Stimulated activated CD4-positive, alpha-beta T cell treated with anti-CD3 and anti-CD28 coated beads, Interleukin-12 subunit alpha, Interleukin-12 subunit beta, amount 100 ng/mL, for 48 hours (primary cell): ENCODE measurements around the gene ZFAND2A.
"Not testable (repeated sequence)": the region's sequence is repeated elsewhere in the genome, so short reads cannot be mapped to it uniquely, and the experiment has no call there.

Source experiments
- DNase-seq, 3 donors: peaks; one replicate each; pipeline ENCODE4 v3.0.0-alpha.2; 2020; ENCODE audit warnings: low read depth in 2 of 3, low spot score in 1 of 3

The ZFAND2A gene, protein sequence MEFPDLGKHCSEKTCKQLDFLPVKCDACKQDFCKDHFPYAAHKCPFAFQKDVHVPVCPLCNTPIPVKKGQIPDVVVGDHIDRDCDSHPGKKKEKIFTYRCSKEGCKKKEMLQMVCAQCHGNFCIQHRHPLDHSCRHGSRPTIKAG

DNA sequence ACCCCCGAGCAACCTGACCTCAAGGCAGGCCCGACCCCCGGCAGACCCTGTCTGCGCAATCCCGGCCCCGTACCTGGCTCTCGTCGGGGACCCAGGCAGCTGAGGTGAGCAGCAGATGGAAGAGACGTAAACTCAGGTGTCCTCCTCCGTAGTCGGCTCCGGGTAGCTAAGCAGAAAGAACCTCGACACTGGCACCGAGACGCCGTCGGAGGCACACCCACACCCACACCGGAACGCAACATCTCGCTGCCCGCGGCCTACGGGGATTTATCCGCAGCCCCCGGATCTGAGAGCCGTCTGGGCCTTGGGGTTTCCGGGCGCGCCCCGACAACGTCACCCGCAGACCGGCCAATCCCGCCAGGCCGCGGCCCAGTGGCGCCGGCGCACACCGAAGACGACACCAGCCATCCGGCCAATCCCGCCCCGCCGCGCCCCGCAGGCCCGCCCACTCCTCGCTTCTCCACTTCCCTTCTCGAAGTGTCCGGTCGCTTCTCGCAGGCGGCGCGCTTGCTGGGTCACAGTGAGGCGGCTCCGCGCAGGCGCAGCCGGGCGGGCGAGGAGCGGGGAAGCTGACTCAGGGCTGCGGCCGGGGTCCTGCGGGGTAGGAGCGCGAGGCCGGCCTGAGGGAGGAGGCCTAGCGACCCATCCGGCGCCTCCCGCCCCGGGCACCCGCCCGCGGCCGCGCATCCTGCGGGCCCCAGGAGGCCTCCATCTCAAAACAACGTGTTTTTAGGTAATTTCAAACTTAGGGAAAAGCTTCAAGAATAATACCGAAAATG, at the start of gene ZFAND2A:
Gene ZFAND2A, minus strand, starts transcription at position 306 of the 779 bp plus-strand sequence. CDS start 1,984 bp downstream, outside the sequence.
- DNase-seq: peak; percentile 96 to 99 (median 98)

DNA sequence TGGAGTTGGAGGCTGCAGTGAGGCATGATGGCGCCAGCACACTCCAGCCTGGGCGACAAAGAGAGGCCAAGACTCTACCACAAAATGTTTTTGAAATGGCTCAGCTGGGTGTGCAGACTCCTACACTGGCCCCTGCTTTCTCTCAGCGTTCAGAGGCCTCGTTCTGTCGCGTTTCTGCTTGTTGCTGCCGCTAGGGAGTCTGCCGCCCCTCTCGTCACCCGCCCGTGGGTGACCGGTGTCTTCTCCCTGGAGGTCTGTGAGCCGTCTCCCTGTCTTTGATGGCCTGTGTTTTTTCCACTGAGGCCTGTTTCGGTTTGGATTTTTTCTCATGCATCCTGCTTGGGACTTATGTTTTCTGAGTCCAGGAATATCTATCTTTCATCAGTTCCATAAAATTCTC, 49.1 kb upstream of the ZFAND2A start:
- no peak for DNase-seq

DNA sequence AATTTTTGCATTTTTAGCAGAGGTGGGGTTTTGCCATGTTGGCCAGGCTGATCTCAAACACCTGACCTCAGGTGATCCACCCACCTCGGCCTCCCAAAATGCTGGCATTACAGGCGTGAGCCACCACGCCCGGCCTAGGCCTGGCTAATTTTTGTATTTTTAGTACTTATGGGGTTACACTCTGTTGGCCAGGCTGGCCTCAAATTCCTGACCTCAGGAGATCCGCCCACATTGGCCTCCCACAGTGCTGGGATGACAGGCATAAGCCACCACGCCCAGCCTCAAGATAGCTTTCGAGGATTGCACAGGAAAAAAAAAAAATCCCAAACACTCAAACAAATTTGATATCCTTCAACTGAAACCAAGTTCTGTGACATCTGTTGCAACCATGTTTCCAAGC, 45.7 kb upstream of the ZFAND2A start:
- not testable (repeated sequence) for DNase-seq

DNA sequence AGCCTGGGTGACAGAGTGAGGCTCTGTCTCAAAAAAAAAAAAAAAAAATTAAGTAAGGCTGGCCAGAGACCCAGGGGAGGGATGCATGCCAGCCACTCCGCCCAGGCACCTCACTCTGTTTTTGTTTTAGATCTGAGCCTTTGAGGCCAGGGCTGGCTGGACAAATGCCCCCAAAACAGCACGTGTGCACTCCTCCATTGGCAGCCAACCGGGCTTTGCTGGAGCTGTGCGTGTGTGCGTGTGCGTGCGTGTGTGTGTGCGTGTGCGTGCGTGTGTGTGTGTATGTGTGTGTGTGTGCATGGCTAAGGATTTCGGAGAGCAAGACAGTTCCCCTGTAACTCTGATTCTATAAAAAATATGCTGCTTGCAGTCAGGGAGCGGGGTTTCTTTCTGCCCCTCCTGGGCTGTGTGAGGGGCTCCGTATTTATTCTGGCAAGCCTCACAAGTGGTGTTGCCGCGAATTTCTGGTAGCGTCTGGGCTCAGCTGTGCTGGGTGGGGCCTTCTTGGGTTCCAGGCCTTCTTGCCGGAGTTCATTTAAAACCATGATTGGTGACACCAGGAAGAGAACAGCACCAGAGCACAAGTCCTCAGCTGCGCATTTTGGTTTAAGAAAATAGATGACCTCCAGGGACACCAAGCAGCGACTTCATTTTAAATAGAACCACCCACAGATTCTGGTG, 44.6 kb upstream of the ZFAND2A start:
- DNase-seq: no peak

DNA sequence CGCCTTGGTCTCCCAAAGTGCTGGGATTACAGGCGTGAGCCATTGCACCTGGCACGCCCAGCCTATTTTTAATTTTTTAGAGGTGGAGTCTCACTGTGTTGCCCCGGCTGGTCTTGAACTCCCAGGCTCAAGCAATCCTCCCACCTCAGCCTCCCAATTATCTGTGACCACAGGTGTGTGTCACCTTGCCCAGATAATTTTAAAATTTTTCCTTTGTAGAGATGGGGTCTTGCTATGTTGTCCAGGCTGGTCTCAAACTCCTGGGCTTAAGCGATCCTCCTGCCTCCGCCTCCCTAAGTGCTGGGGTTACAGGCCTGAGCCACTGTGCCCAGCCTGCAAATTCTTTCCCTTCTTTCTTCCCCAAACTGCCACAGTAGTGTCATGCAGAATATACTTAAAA, 42.9 kb upstream of the ZFAND2A start:
- not testable (repeated sequence) for DNase-seq

DNA sequence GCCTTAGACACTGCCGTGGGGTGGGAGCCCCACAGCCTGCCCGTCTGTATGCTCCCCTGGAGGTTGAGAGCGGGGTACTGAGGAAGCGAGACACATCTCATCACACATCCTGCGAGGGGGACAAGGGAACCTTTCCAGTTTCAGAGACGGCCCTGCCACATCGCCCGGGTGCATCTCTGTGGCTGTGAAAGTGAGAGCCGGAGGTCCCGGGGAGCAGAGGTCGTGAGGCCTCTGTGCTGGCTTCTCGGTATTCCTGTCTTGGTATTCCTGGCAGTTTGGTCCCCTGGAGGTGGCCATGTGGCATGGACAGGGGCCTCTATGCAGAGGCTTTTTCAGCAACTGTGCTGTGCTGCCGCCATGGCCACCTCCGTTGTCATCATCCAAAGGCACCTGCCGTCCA, 41.9 kb upstream of the ZFAND2A start:
- DNase-seq: no peak

DNA sequence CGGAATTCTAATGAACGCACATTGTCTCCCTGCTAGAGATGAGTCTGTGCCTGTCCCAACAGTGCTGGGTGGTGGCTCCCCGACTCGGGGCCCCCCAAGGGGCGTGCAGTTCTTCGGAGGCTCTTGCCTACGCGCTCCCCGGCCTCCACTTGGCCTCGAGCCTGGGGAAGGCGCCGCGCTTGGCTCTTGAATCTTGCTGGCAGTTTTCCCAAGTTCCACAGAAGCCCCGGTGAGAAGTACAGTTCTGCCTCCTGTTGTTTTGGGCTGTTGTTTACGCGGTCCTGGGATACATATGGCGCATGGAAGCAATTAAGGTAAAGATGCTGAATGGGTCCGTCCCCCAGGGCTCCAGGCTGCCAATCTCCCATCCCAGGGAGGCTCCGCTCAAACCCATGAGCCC, 40.0 kb upstream of the ZFAND2A start:
- DNase-seq: no peak

DNA sequence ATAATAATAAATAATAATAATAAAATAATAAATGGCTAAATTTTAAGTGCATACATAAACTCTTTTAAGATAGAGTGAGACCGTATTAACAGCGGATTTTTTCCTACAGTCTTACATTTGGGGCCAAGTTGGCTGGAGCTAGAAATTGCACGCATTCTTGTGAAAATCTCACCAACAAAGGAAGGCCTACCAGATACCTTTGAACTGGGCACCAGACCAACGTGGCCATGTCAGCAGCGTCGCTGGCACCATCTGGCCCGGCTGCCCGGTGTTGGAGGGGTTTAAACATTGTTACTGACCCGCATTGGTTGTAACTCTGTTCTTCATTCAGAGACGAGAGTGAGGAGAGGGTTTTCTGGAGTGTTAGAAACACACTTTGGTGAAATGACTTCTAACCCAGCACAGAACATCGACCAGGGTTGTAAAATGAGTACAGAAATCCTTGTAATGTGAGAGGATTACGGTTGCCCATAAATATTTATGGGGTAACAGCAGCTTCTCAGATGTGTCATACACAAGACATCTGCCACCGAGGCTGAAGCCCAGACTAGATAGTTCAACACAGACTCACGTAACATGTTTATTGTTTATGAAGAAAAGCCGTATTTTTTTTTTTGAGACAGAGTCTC, 38.1 kb upstream of the ZFAND2A start:
- no peak for DNase-seq

DNA sequence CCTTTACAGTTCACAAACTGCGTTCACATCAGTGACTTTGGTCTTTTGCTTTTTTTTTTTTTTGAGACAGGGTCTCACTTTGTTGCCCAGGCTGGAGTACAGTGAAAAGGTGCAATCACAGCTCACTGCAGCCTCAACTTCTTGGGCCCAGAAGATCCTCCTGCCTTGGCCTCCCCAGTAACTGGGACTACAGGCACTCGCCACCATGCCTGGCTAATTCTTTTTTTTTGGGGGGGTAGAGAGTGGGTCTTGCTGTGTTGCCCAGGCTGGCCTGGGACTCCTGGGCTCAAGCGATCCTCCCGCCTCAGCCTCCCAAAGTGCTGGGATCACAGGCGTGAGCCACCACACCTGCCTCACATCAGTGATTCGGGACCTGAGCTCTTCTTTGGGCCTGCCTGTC, 37.0 kb upstream of the ZFAND2A start:
- no peak for DNase-seq

DNA sequence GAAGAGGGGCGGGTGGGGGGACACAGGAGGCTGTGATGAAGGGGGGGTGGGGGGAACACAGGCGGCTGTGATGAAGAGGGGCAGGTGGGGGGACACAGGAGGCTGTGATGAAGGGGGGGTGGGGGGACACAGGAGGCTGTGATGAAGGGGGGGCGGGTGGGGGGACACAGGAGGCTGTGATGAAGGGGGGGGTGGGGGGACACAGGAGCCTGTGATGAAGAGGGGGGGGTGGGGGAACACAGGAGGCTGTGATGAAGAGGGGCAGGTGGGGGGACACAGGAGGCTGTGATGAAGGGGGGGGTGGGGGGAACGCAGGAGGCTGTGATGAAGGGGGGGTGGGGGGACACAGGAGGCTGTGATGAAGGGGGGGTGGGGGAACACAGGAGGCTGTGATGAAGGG, 36.4 kb upstream of the ZFAND2A start:
- DNase-seq: not testable (repeated sequence)

DNA sequence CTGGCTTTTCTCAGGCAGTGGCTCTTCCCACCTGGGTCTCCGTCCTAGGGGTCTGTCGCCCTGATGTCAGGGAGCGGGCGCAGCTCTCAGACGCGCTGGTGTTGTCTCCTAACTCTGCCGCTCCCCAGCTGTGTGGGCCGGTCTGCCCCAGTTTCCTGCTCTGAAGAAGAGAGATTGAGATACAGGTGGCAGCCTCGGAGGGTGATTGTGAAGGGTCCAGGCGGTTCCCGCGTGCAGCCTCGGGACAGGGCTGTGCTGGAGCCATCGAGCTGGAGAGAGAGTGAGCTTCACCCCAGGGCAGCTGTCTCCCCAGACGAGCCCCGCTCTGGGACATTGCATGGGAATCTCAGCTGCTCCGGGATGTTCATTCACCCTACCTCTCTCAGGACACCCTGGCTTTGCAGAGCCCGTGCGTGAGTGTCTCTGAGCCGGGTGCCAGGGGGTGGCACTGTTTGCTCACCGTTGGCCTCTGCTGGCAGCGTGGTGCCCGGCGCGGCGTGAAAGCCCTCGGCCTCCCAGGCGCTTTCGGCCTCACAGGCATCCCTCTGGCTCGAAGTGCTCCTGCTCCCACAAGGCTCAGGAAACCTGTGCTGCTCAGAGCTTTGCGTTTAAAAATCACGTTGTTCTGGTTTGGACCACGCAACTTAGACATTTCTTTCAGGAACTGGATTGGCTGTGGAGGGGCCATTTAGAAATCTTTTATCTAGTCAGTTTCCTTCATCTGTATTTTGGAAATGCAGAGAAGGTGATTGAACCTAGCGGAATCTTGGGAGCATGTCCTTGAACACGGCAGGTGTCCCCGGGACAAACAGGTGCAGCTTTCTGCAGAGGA, 33.8 kb upstream of the ZFAND2A start:
- no peak for DNase-seq

DNA sequence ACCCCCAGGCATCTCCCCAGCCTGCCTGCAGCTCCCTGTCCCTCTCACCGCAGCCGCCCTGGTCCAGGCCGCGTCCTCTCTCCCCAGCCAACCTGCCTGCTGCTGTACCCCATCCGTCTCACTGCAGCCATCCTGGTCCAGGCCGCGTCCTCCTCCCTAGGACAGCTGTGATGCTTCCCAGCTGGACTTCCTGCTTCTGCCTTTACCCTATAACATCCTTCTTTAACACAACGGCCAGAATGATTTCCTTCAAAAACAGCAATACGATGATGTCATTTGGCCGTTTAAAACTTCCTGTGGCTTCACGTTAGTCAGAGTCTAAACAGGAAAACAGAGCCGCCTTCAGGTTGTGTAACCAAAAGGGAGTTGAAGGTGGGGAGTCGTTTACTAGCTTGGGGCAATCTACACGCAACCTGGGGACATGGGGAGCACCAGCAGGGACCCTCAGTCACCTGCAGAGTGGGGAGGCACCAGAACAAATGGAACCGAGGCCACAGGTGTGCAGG, 32.2 kb upstream of the ZFAND2A start:
- no peak for DNase-seq

DNA sequence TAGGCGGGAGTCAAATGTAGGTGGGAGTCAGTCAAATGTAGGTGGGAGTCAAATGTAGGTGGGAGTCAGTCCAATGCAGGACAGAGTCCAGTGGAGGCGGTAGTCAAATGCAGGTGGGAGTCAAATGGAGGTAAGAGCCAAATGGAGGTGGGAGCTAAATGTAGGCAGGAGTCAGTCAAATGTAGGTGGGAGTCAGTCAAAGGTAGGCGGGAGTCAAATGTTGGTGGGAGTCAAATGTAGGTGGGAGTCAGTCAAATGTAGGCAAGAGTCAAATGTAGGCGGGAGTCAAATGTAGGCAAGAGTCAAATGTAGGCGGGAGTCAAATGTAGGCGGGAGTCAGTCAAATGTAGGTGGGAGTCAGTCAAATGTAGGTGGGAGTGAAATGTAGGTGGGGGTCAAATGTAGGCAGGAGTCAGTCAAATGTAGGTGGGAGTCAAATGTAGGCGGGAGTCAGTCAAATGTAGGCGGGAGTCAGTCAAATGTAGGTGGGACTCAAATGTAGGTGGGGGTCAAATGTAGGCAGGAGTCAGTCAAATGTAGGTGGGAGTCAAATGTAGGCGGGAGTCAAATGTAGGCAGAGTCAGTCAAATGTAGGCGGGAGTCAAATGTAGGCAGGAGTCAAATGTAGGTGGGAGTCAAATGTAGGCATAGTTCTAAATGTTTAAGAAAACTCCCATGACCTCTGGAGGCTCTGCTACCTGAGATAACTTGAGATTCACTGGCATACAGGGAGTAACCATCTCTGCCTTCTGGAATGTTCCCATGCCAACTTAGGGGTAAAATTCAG, 30.2 kb upstream of the ZFAND2A start:
- DNase-seq: no peak

DNA sequence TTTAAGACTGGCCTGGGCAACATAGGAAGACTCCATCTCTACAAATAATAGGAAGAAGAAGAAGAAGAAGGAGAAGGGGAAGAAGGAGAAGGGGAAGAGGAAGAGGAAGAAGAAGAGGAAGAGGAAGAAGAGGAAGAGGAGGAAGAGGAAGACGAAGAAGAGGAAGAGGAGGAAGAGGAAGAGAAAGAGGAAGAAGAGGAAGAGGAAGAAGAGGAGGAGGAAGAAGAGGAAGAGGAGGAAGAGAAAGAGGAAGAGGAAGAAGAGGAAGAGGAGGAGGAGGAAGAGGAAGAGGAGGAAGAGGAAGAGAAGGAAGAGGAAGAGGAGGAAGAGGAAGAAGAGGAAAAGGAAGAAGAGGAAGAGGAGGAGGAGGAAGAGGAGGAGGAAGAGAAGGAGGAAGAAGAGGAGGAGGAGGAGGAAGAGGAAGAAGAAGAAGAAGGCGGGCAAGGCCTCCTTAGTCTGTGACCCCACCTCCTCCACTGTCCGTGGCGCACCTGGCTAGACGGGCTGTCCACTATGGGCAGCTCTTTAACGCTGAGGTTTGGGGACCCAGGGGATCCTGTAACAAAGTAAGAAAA, 28.8 kb upstream of the ZFAND2A start:
- no peak for DNase-seq

DNA sequence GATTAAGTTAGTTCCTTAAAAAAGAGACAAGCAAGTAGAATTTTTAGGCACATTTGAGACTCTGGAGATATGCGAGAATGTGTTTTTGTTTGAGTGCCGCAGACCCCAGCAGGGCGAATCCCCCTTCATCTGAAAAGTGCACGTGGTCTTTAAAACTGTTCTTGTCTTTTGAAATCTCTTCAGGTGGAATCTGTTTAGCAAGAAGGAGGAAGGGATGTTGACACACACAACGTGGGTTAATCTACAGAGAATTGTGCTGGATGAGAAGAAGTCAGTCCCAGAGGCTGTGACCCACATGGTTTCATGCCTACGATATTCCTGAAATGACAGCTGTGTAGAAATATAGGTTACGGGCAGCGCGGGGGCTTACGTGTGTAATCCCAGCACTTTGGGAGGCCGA, 27.1 kb upstream of the ZFAND2A start:
- DNase-seq: no peak

DNA sequence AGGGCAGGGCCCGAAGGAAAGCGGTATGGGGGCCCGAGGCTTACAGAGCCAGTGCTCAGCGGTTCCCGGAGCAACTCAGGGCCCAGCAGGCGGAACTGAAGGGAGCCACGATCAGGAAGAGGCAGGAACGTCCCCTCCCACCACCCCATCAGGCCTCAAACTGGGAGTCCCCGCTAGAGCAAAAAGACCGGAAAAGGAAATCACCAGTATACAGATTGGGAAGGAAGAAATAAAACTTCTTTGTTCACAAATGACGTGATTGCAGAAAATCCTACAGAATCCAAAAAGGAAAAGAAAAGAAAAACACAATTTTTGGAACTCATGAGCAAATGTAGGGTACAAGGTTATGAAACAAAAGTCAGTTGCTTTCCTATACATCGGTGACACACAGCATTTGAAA, 21.6 kb upstream of the ZFAND2A start:
- no peak for DNase-seq

DNA sequence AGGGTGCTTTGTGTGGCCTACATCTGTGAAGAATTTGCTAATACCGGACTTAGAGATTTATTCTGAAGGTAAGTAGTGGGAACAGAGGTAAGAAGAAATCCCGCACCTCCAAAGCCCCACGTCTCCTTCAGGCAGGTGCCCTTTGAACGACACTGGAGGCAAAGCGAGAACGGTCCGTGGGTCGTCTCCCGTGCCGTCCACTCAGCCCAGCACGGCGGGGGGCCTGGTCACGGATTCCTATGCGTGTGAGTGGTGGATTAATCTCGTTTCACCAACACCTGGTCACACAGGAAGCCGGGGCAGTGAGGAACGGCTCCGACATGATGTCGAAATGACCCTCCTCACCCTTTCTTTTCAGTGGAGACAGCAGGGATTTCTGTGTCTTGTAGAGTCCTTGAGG, 21.0 kb upstream of the ZFAND2A start:
- no peak for DNase-seq

DNA sequence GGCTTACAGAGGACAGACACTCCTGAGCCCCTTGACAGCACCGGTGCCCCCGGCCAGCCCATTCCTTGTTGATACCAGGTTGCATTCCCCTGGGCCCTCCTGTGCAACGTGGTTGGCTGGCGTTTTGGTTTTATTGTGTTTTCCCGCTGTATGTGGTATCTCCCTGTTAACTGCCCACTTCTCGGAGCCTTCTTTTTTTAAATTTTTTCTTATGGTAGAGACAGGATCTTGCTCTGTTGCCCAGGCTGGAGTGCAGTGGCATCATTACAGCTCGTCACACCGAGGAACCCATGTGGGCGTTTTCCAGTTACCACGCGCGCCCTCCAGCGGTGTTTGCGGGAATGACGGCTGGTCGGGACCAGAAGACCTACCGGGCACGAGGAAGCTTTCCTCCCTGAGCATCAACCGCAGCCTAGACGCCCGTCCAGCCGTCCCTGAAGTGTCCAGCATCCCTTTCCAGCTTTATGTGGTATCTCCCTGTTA, 16.9 kb upstream of the ZFAND2A start:
- DNase-seq: peak; percentile 77 to 95 (median 85)
